GM18868 (cell line): ENCODE results near the gene TMEM11.
"Not testable (repeated sequence)": the region's sequence is repeated elsewhere in the genome, so short reads cannot be mapped to it uniquely, and the experiment has no call there.

ENCODE experiments used
- ATAC-seq: cut with Tn5 transposase; IDR thresholded peaks from one replicate; pipeline ENCODE4 v1.9.1; 2021; ENCODE audit warnings: mild to moderate bottlenecking, moderate library complexity; ENCODE audit not compliant: unreplicated experiment

The TMEM11 gene

DNA sequence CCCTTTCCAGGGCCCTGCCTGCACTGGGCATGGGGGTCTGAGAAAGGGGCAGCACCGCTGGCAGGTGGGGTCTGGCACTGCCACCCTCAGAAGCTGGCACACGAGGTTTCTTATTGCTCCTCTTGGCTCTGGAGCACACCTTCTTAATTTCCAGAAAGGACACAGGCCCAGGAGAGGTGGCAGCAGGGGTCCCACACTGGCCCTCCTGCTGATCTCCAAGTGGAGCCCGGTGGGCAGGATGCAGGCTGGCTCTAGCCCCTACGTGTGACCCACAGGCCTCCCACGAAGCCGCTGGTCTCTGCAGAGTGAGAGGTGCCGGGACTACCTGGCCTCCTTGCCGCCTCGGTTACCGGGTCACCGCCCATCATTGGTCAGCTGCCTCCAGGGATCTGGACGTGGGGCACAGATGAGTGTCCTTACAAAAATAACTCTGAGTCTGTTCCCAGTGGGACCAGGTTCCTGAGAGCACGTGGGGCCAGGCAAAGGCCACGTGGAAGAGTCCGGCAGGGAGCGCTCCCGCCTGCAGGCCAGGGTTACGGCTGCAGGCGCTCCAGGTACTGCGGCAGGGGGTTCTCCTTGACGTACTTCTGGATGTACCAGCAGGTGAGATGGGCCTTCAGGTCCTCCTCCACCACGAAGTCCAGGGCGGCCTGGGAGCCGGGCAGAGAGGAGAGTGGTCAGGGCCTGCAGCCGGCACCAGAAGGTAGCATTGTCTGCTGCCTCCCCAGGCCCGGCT lies 29.0 kb upstream of the TMEM11 start:
- ATAC-seq: no peak

DNA sequence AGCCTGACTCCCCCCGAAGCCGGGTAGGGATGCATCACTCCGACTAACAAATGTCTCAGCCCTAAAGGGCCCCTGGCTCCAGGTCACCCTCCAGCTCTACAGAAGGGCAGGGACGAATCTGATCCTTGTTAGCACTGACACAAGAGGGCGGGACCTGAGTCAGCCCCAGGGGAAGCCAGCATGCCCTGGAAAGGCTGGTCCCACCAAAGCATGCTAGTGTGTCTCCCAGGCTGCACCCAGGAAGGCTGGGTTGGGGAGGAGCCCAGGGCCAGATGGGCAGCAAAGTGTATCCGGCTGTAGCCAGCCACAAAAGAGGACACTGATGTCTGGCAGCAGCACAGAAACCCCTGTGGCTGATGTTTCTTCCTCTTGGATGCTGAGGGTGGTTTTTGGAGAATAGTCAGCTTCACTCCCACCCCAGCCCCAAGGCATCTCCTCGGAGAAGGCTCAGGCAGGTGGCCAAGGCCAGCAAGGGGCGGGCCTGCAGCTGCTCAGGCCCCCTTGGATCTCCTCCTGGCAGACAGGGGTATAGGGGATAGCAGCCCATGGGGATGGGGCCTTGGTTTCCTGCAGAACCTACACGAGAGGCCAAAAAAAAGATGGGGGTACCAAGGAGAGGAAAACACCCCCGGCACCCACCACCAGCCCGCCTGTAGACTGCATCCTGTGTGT lies 28.2 kb upstream of the TMEM11 start:
- ATAC-seq: no peak

DNA sequence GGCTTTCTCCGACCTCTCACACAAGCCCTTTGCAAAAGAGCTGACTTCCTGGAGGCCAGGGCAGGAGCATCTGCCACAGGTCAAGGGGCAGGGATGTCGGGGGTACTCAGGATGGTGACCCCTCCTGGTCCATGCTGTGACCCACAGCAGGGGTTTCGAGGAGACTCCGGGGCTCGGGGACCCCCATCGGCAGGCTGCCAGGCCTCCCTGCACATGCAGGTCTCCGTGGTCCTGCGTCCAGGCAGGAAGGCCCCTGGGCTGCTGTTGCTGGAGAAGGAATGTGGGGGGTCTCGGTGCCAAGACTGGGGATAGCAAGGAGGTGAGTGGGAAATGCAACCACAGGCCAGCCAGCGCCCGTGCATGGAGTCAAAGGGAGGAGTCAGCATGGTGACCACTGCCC lies 27.6 kb upstream of the TMEM11 start:
- no peak for ATAC-seq

DNA sequence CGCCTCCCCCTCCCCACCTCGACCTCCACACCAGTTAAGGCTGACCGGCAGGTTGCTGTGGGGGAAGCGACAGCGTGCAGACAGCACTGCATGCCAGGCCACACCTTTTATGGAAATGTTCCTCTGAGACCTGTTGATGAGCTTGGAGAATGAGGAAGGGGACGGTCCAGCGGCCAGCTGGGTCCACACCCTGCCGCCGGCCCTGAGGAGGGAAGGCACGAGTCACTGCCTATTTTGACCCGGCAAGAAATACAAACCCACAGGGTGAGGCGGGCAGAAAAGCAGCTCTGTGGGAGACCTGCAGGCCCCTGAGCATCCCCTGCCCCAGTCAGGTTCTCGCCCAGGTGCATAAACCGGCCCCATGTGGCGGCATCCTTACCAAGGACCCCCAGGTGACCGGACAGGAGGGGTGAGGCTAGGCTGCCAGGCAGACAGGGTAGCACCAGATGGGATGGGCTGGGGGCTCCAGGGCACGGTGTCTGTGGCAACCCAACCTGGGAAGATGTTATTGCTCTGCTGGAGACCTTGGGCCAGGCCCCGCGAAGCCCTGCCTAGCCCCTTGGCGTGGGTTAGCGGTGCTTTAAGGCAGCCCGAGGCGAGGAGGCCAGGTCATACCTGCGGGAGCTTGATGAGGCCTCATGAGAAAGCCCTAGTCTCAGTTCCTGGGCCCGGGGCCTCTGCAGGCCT lies 26.6 kb upstream of the TMEM11 start:
- no peak for ATAC-seq

DNA sequence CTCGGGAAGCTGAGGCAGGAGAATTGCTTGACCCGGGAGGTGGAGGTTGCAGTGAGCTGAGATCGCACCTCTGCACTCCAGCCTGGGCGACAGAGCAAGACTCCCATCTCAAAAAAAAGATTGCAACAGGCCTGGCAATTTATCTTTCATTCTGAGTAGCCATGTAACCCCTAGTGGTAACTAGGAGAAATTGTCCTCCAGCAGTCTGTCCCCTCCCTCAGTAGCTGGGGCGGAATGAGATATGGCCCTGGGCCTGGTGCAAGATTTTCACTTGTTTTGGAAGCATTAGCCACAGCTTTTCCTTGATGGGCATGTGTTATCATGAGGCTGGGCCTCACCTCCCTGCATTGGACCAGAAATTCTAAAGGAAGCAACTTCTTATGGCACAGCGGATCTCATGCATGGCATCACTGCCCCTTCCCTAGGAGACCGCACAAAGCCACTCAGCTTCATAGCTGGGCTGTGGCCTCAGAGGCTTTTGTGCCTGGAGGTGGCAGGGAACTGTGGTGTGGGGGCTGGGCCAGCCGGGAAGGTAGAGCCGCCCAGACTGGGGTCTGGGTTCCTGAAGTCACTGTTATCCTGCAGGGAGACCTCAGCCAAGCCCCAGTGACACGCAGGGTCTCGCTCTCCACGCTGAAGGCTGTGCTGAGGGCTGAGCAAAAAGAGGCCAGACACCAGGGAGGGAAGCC lies 25.9 kb upstream of the TMEM11 start:
- ATAC-seq: peak; percentile 72

DNA sequence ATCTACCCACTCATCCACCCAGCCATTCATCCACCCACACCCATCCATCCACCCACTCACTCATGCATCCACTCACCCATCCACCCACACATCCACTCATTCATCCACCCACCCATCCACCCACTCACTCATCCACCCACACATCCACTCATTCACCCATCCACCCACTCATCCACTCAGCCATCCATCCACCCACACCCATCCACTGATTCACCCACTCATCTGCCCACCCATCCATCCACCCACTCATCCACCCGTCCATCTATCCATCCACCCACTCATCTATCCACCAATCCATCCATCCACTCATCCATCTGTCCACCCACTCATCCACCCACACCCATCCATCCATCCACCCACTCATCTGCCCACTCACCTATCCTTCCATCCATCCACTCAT lies 22.0 kb upstream of the TMEM11 start:
- no peak for ATAC-seq

DNA sequence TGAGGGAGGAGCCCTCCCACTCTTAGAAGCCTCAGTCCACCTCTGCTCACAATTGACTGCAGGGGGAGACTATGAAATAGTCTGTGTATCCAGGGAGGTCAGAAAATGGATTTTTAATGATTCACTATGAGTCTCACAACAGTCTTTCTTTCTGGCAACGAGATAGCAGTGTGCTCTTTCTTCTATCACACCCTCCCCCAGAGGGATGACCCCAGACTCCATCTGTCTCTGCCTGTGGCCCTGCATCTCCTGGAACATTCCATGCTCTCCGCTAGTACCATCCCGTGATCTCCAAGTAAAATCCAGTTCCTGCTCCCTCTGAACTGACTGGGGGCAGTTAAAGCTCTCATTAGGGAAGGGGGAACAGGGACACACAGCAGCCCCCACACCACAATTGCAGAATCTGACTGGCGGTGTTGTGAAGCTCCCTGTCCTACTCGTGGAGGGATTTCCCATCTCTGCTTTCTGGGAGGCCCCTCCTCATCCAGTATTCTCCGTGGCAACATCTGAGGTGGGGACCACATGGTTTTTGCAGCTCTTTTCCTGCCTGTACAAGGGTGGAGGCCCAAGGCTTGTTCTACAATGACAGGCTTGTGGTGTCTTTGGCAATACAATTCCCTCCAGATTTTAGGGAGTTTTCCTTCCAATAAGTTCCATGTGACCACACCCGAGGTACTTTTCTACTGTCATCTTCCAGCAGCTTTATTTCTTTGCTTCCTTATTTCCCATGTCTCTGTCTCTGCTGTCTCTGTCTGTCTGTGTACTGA lies 19.8 kb upstream of the TMEM11 start:
- ATAC-seq: no peak

DNA sequence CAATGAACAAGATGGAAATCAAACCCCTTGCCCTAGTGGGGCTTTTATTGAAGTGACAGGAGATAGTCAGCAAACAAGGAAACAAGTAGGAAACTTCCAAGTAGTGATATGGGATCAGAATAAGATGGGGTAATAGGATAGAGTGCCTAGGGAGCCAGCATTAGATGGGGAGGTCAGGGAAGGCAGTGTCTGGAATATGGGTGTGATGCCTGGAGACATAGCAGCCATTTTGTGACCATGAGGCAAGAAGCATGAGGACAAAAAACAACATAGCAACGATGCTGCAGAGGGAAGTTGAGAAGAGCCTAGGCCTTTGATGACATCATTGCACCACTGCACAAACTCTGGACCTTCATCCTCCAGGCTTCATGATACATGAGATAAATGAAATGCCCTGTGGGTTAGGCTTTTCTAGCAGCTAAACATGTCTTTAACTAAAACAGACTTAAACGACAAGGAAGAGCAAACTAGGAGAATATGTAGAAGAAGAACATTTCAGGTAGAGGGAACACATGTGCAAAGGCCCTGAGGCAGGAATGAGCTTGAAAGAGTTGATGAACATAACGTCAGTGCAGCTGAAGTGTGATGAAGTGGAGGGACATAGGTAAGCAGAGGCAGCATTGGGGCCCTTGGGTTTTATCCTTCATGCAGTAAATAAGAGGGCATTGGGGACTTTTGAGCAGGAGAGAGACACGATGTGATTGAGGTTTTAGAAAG lies 18.2 kb upstream of the TMEM11 start:
- no peak for ATAC-seq

DNA sequence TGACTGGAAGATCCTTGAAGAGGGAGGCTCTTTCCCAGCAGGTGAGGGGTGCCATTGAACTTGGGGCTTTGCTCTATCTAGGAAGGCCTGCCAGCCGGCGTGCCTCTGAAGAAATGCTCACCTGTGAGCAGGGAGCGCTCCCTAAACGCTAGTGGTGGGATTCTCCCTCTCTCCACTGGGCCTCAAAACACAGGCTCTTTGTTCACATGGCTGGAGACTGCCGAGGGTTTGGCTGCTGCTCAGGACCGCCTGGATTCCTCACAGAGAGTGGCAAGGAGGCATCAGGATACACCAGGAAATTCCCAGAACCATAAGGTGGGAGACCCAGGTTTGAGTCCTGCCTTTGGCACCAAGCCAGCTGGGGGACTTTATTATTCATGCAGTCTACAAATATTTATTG lies 17.6 kb upstream of the TMEM11 start:
- ATAC-seq: no peak

DNA sequence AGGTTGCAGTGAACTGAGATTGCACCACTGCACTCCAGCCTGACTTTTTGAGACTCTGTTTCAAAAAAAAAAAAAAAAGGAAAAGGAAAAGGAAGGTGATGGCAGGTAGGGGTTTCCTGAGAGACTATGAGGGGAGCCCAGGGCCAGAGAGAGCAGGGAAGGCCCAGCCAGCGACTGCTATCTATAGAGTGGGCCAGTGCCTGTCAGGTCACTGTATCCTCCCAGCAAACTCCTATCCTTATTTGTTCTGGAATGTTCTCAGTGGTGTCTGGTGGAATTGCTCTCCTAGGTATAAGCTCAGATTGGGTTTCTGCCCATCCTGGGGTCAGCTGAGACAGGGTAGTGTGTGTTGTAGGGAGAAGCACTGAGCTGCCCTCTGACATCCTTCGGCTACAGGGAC lies 14.9 kb upstream of the TMEM11 start:
- no peak for ATAC-seq

DNA sequence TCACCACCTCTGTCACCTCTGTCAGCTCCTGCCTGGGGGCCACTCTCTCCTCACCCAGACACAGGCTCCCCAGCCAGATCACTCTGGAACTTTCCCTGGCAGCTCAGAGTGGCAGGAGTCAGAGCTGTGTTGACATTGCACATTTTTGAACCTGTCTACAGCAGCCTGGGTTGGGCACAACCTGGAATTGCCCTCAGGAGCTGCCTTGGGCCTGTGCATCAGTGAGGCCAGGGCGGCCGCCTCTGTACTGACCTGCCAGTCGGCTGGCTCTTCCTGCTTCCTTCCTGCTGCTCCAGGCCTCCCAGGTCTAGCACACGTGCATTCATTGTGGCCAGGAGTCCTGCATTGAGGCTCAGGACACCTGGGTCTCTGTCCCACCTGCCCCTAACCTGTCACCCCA lies 14.2 kb upstream of the TMEM11 start:
- no peak for ATAC-seq

DNA sequence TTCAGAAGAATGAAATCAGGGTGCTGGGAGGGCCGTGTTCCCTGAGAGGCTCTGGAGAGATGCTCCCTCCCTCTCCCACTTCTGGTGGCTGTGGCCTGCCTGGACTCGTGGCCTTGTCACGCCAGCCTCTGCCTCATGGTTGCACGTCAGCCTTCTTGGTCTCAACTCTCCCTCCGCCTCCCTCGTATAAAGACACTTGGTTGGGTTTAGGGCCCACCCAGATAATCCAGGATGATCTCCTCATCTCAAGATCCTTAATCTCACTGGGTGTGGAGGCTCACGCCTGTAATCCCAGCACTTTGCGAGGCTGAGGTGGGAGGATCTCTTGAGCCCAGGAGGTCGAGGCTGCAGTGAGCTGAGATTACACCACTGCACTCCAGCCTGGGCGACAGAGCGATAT lies 13.3 kb upstream of the TMEM11 start:
- ATAC-seq: not testable (repeated sequence)

DNA sequence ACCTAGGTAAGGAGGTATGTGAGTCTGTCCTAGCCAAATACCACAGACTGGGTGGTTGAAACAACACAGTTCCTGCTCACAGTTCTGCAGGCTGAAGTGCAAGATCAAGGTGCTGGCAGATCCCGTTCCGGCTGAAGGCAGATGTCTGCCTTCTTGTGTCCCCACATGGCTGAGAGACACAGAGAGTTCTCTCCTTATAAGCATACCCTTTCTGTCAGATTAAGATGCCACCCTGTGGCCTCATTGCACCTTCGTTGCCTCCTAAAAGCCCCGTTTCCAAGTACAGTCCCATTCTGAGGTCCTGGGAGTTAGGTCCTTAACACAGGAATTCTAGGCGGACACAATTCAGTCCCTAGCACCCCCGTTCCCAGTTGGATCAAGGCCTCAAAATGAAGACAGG lies 9.1 kb upstream of the TMEM11 start:
- no peak for ATAC-seq

DNA sequence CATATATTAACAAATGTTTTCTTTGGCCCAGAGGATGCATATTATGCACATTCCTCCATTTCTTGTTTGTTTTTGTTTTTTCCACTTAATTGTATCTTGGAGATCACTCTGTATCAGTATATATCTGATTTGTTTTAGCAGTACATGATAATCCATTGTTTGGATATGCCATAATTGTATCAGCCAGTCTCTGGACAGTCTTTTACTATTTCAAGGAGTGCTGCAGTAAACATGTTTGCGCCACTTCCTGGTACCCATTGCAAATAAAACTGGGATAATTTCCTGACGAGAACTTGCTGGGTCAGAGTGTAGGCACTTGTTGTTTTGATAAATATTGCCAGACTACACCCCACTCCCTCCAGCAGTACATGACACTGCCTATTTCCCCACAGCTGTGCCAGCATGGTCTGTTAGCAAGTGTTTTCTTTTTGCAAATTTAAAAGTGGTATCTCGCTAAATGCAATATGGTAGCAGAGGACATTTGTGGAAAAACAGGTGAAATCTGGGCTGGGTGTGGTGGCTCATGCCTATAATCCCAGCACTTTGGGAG lies 4.9 kb upstream of the TMEM11 start:
- no peak for ATAC-seq

DNA sequence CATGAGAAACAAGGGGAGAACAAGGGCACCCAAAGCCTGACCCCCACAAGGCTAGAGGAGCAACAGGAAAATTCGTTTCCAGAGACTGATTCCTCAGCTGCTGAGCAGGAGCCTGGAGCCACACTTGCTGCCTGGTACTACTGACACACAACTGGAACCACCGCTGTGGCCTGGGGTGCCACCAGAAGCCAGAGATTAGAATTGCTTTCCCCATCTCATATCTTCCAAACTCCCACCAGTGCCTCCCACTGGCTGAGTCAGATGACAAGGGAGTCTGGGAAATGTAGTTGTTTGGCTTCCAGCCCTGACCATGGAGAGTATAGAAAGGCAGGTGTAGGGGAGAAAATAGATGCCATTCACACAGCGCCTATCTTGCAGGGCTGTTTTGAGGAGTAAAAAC lies 4.1 kb upstream of the TMEM11 start:
- no peak for ATAC-seq

DNA sequence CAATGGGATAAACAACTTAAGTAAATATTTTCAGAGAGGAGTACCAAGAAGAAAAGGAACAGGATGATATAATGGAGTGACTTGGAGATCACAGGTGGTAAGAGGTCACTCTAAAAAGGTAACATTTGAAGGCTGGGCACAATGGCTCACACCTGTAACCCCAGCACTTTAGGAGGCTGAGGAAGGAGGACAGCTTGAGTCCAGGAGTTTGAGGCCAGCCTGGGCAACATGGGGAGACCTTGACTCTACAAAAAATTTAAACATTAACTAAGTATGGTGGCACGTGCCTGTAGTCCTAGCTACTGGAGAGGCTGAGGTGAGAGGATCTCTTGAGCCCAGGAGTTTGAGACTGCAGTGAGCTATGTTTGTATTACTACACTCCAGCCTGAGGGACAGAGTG lies 3.4 kb upstream of the TMEM11 start:
- no peak for ATAC-seq

DNA sequence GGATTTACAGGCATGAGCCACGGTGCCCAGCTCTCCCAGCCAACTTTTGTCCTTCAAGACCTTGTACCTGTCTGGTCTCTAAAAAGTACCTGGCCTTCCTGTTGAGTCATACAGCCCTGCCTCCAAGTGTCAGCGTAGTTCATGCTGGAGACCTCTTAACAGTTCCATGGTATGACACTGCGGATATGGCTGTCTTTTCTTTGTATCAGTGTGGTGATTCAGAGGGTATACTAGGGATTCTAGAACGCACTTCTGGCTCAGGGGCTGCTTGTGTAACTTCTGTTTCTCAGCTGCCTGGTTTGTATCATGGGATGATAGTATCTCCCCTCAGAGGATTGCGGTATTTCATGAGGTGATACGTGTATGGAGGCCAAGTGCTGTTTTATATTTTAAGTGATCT lies 2.0 kb upstream of the TMEM11 start:
- no peak for ATAC-seq

DNA sequence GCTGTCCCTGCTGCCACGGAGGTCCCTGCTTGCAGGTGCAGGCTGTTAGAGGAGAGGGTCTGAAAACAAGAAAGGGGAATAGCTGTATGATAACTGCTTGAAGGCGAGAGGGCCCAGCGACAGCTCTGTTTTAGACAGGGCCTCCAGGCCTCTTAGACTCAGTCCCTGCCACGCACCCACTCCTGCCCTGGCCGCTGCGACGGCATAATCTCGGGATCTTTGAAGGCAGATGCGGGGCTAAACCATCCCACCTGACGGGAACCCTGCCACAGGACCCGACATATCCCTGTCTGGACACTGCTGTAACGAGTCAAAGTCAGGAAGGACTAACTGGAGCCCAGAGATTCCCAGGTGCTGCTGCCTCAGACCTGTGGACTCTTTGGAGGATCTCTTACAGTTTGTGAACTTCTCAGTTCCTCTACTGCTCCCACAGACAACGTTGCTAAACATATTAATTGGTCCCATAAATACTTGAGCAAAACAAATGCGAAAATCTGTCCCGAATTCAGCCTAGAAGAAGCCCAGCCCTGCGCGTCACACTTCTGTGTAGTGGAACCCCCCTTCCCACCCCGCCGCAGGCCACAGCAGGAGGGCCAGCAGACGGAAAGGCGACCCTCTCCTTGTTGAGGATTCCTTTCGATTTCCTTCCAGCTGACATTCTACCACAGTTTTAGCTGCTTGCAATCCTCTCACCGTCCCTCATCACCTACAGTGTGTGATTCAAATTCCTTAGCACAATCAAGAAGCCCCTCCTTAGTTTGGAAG lies 998 bp upstream of the TMEM11 start:
- peak; percentile 5 for ATAC-seq

DNA sequence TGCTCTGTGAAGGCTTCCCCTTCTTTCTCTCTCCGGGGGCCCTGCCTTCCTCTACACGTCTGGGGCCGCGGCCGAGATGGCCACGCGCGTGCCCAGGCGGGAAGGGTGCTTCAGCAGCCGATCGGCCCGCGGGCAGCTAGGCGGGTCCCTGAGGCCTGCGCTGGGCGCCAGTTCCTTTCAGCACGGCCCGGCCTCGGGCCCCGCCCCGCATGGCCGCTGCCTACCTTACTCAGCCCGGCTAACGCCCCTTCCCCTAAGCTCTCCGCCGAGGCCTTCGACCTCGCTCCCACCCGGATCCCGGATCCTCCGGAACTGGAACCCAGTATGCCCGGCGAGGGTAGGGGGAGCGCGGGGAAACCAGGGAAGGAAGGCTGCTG lies 335 bp downstream of the TMEM11 start:
- ATAC-seq: peak; percentile 11
